Stimulated activated CD8-positive, alpha-beta memory T cell treated with anti-CD3 and anti-CD28 coated beads, Interleukin-7, amount 100 ng/mL, for 1 hour (primary cell): ENCODE measurements around the gene MYO3B.

Experiments
- DNase-seq, 2 donors: peaks; one replicate each; pipeline ENCODE4 v3.0.0-alpha.2; 2020; ENCODE audit warnings: low read depth in 2 of 2

Gene MYO3B

GRCh38 chr2:170305711-170306110 is 127.8 kb downstream of the MYO3B start:
- no peak for DNase-seq

DNA sequence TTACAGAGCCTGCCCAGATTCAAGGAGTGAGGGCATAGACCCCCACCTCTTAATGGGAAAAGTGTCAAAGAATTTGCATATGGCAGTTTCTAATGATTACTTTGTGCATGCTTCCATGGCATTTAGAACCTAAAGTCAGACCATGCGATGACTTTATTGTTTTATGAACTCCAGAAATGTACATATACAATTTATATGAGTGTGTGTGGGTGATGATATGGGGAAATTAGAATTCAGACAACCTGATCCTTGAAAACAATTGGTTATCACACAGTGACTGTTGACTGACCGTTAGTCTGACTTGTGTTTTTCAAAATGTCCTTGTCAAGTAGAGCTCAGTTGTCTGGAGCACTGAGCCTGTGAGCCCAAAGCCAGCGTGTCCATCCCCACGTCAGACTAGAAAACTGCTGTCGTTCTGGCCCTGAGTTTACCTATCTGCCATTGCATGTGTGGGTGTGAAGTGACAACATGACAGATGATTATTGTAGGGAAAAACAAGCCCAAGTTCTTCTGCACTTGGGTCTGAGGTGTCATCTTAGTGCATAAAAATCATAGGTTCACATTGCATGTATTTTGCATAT is 128.4 kb downstream of the MYO3B start:
- DNase-seq = no peak

DNA sequence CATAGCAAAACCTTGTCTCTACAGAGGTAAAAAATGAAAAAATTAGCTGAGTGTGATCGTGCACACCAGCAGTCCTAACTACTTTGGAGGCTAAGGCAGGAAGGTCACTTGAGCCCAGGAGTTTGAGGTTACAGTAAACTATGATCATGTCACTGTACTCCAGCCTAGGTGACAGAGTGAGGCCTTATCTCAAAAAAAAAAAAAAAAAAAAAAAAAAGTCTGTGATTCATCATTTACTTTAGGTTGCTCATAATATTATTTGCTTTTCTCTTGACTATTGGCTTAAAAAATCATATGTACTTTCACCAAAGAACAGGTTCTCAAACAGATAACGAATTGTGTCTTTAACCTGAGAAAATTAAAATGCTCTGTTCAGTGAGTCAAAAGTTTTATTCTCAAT is 129.1 kb downstream of the MYO3B start:
- no peak for DNase-seq

DNA sequence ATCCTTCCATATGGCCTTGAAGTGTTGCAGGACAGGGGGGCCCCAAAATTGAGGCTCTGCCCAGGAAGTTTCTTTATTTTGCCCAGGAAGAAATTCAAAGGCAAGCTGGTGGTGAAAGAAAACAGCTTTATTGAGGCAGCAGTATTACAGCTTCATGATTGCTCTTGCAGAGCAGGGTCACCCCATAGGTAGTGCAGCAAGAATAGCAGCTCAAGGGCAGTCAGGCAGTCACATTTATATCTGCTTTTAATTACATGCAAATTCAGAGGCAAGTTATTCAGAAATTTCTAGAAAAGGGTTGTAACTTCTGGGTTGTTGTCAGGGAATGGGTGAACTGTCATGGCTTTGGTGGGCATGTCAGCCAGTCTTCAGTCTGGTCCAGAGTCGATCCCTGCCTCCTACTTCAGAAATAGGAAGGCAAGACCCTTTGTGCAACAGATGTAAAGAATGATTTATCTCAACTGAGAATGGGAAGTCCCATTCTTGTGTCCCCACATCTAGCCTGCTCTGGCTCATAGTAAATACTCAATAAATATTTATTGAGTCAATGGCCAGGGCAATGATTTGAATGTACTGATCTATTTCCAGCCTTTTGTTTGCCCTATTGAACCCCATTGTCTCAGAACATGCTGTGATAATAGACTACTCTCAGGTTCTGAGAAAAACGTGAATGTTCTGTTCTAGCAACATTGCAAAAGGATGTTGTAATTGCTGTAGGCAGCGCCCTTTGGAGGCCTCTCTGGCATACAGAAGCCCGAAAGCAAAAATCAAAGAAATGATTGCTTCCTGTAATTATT is 129.8 kb downstream of the MYO3B start:
- DNase-seq = no peak

- DNase-seq = no peak
Observed at GRCh38 chr2:170310876-170311502, 133.0 kb downstream of the MYO3B start.

GRCh38 chr2:170313347-170313991 is 135.5 kb downstream of the MYO3B start:
- DNase-seq = no peak

DNA sequence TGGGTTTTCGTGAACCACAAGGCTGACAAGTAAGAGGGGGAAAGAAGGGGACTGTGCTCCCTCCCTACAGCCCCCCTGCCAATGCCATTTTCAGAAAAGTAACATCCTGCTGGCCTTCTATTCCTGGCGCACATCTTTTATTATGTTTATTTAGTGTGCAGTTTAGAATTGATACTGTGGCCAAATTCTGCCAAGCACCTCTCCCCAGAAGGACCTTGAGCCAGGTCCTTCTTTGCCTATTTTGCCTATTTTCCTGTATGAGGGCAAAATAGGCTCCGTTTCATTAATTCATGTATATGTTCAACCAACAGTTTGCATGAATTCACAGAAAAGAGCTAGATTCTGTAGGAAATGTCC is 136.0 kb downstream of the MYO3B start:
- DNase-seq = no peak

DNA sequence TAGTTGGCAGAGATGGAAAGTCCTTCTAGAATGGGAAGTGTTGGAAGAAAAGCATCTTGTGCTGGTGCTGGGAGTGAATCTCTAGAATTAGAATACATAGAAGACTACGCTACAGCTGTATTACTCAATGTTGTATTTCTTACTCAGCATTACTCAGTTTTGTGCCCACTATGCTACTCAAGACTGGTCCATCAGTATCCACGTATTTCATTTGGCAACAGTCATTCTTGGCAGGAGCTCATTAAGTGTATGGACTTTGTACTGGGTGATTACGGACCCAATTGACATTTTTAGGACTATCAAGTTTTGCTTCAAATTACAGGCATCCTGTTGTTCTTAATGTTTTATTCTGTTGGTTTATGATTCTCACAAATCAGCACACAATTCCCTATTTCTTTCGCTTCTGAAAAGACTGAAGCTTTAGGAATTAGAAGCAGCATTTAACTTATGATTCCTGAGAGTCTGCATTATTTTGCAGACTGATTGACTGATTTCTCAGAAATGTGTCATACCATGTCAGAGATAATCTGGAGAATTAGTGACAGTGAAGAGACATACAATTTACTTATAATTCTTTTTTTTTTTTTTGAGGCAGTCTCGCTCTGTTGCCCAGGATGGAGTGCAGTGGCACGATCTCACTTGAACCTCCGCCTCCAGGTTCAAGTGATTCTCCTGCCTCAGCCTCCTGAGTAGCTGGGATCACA is 136.9 kb downstream of the MYO3B start:
- DNase-seq = no peak

- no peak for DNase-seq
Observed at GRCh38 chr2:170320948-170321347, 143.0 kb downstream of the MYO3B start.

- DNase-seq = no peak
Observed at GRCh38 chr2:170321526-170321925, 143.6 kb downstream of the MYO3B start.

DNA sequence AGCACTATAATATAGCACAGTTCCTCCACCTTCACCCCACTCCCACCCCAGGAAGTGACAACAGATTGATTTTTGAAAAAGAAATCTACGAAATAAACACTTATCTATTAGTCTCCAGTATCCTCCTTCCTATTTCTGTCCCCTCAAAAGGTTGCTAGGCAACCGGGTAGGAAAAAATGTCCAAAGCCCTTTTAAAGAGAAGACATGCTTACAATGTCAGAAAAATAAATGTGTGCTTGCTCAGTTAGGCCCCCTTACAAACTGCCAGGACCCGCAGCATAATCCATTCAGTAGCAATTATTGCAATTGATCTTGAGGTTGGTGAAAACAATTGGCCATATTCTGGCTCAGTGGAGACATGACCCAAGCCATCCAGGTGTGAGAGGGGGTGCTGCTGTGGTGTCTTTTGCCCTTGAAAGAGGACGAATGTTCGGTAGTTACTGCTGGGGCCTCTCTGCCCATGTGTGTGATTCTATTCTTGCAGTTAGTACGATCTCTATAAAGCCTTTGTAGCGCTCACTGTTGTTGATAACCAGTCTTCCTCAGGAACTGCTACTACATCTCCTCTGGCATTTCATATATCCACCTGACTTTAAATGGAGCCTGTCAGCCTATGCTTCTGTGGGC is 144.3 kb downstream of the MYO3B start:
- DNase-seq = no peak

DNA sequence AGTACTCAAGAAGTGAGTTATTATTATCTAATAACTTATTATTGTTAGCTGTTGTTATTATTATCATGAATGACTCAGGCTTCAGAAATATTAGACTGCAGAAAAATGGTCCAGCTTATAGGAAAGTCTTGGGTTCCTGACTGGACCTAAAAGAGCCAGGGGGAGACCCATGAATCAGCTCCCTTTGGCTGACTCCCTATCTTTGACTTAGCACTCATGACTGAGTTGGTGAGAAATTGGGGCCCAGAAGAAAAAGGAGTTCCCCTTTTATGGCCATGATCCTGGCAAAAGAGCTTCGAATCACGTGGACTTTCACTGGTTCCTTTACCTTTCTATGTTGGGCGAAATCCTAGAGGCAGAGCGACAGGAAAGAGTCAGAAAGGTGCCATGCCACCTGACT is 145.8 kb downstream of the MYO3B start:
- DNase-seq = no peak

GRCh38 chr2:170324640-170325046 is 146.7 kb downstream of the MYO3B start:
- DNase-seq = no peak

DNA sequence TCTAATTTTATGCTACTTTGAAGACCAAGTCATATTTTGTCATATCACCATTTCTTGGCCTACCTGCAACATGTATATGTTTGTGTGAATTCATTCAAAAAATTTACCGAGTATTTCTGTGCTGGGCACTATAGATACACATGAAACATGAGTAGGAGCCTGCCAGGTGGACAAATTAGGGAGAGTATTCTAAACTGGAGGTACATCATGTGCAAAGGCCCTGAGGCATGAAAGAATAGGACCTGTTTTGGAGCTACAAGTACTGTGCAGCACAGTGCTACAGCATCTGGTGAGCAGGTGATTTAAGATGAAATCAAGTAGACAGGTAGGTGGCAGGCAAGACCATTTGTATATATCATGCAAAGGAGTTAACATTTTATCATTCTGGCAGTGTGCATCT is 152.9 kb downstream of the MYO3B start:
- DNase-seq = no peak

GRCh38 chr2:170332676-170333402 is 154.9 kb downstream of the MYO3B start:
- no peak for DNase-seq

DNA sequence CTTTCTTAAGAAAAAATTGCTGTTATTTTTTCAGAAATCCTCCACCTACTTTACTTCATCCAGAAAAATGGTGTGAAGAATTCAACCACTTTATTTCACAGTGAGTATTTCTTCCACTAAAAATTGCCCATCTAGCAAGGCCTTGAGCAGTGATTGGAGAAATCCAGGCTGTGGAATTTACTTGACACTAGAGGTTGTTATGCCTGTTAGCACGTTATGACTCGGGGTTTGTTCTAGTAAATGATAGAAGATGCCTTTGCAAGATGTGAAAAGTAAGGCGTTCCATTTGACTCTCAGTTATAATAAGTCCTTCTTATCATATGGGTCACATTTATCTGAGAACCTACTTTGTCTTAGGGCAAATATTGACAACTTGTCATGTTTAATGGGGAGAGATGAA is 157.4 kb downstream of the MYO3B start:
- no peak for DNase-seq

DNA sequence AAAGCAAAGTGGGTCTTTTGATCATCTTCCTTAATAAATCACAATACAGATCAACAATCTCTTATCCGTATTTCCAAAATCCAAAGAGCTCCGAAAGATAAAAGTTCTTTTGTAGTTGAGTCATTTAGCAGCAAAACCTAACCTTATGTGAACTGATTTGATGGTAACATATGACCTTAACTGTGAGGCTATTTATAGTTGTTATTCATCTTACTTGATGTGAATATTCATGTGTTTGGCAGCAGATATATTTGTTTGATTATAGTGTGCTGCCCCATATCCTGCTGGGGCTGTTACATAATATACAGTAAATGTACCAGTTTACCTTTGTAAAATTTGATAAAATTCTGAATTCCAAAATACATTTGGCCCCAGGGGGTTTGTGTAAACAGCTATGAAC is 158.5 kb downstream of the MYO3B start:
- no peak for DNase-seq

- DNase-seq = no peak
Observed at GRCh38 chr2:170336916-170337315, 159.0 kb downstream of the MYO3B start.

- no peak for DNase-seq
Observed at GRCh38 chr2:170339322-170339721, 161.4 kb downstream of the MYO3B start.

DNA sequence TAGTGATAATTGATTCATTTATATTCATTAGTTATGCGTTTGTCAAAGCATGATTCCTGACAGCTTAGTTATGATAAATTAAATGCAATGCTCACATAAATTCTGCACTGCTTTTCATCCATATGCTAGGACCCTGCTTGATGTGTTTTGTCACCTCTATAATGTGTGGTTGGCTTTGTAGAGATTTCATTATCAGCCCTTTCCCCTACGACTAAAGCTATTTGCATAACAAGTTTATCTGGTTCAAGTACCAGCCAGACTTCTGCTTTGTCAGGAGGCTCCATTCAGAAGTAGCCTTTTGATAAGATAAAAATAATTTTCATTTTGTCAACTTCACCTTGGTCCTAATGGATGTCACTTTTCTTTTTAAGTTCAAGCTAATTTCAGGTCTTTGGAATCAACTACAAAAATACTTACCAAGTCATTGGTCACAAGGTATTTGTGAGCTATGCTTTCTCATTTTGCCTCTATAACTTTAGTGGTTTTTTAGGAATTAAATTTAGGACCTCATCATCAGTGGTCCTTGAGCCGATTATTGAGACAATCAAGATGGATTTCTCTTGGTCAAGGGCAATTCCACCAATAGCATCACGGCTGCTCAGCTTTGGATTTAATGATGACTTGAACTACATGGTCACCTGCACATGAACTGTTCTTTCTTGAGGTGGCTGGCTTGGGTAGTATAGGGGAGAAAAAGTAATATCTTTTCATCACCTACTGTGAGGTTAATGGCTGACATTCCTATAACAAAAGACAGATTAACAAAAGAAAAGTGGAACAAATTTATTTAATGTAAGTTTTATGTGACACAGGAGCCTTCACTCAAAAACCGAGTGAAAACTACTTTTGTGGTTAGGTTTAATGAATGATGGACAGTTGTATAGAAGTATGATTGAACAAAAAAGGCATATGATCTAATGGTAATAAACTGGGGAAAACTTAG is 162.1 kb downstream of the MYO3B start:
- no peak for DNase-seq
